Natural killer cell (primary cell): ENCODE data around the gene MCOLN1. TPM values are rescaled to one million over a fixed set of nuclear protein-coding genes. Genes with fewer than 3 reads are reported as not detected.

Source experiments
- ATAC-seq, 3 donors: fragments of 150-1000 bp in 2 of 3; fragments of 200-7000 bp in 1 of 3; cut with Tn5 transposase; 1 replicate in 1 of 3; 2 replicates in 2 of 3; pipeline ENCODE4 v1.10.0; 2021; ENCODE audit warnings: mild to moderate bottlenecking in 2 of 3, moderate library complexity in 2 of 3
- DNase-seq, 2 donors: peaks; one replicate each; pipeline versions ENCODE4 v3.0.0 to v3.0.0-alpha.2; 2013 to 2021; ENCODE audit warnings: mixed read lengths in 1 of 2
- H3K27ac ChIP-seq: one replicate; pipeline ENCODE4 v1.5.1; 2013; ENCODE audit warnings: mild to moderate bottlenecking, low read length
- H3K27me3 ChIP-seq: one replicate; pipeline ENCODE4 v1.6.1; 2013; ENCODE audit warnings: low read length; ENCODE audit not compliant: control insufficient read depth, insufficient read depth
- H3K36me3 ChIP-seq: one replicate; pipeline ENCODE4 v1.6.1; 2013; ENCODE audit warnings: low read length; ENCODE audit not compliant: control insufficient read depth, insufficient read depth
- H3K4me1 ChIP-seq: one replicate; pipeline ENCODE4 v1.6.1; 2013; ENCODE audit warnings: low read length; ENCODE audit not compliant: control insufficient read depth, insufficient read depth
- H3K4me3 ChIP-seq: one replicate; pipeline ENCODE4 v1.5.1; 2013; ENCODE audit warnings: low read length
- H3K9me3 ChIP-seq: one replicate; pipeline ENCODE4 v1.6.1; 2013; ENCODE audit warnings: low read length; ENCODE audit not compliant: control insufficient read depth, insufficient read depth
- H3K27ac Mint-ChIP-seq, 2 donors: one replicate each; pipeline ENCODE4 v1.8.0; 2022; ENCODE audit warnings: mild to moderate bottlenecking in 2 of 2, mixed read lengths in 2 of 2, moderate library complexity in 1 of 2
- H3K27me3 Mint-ChIP-seq, 2 donors: one replicate each; pipeline ENCODE4 v1.8.0; 2022; ENCODE audit warnings: low read depth in 2 of 2, mixed read lengths in 2 of 2
- H3K36me3 Mint-ChIP-seq: one replicate; pipeline ENCODE4 v1.8.0; 2022; ENCODE audit warnings: mixed read lengths
- H3K4me1 Mint-ChIP-seq, 2 donors: one replicate each; pipeline ENCODE4 v1.8.0; 2022; ENCODE audit warnings: mixed read lengths in 2 of 2
- H3K4me3 Mint-ChIP-seq: one replicate; pipeline ENCODE4 v1.8.0; 2022; ENCODE audit warnings: mild to moderate bottlenecking, moderate library complexity, mixed read lengths
- H3K9me3 Mint-ChIP-seq, 2 donors: one replicate each; pipeline ENCODE4 v1.8.0; 2022; ENCODE audit warnings: mixed read lengths in 2 of 2
- CTCF ChIP-seq: fragments of 200-600 bp; IDR thresholded peaks from one replicate; pipeline ENCODE4 v1.8.0; 2022; ENCODE audit warnings: antibody characterized with exemption
- WGBS: methylation state at CpG from one replicate; pipeline ENCODE4 v1.1.7; 2013; ENCODE audit warnings: missing lambda C conversion rate; ENCODE audit not compliant: insufficient coverage; 5-methylcytosine and 5-hydroxymethylcytosine counted together
- intact Hi-C: fragments of 100-400 bp; cut with micrococcal nuclease; formaldehyde crosslinking; loops from one replicate; pipeline ENCODE4 v1.14.2; 2022
- total RNA-seq, 4 donors: library from RNA; stranded (reverse); fragments of 120-200 nt in 1 of 4; gene quantifications; one replicate each; pipeline versions ENCODE4 v1.2.3 to v1.2.4, GENCODE V29; 2013 to 2022

The MCOLN1 gene
- total RNA-seq, 3 donors from 2014 or later (not counting 1 experiment from before 2014, with no cell fraction given): 22.9 to 37.6 (median 27.8) TPM

GRCh38 chr19:7528192-7528519, 5.7 kb downstream of the MCOLN1 start:
- whole genome bisulfite sequencing: 93% methylated on average over 7 of the region's 7 CpGs
- Histone ChIP-seq H3K27me3 (no peaks in the 10 kb centered on the region), H3K4me1 (peaks cover 7% of the 10 kb centered on the region), H3K9me3 (no peaks in the 10 kb centered on the region), H3K4me3 (no peak overlapping the region), H3K27ac (no peak overlapping the region), H3K36me3 (peaks cover 3% of the 10 kb centered on the region)
- Mint-ChIP-seq H3K27ac (no peak overlapping the region), H3K36me3 (no peaks in the 10 kb centered on the region), H3K27me3 (no peaks in the 10 kb centered on the region), H3K4me1 (no peaks in the 10 kb centered on the region), H3K4me3 (no peak overlapping the region), H3K9me3 (no peaks in the 10 kb centered on the region)
- ATAC-seq: no peak
- intact Hi-C loops: no loop called here
- no peak for DNase-seq
- TF ChIP-seq CTCF: no peak

GRCh38 chr19:7528522-7529245, 6.3 kb downstream of the MCOLN1 start:
- H3K27ac ChIP-seq: no peak overlapping the region
- Mint-ChIP-seq H3K27ac (no peak overlapping the region), H3K9me3 (no peaks in the 10 kb centered on the region), H3K4me1 (no peaks in the 10 kb centered on the region), H3K36me3 (no peaks in the 10 kb centered on the region), H3K27me3 (no peaks in the 10 kb centered on the region), H3K4me3 (no peak overlapping the region)
- no peak for TF ChIP-seq CTCF
- intact Hi-C loops: no loop called here
- 96% methylated on average over 32 of the region's 32 CpGs for WGBS
- H3K27me3 ChIP-seq: no peaks in the 10 kb centered on the region
- DNase-seq (no peak), ATAC-seq (no peak)
- peaks cover 3% of the 10 kb centered on the region for H3K36me3 ChIP-seq
- no peak overlapping the region for H3K4me3 ChIP-seq
- H3K9me3 ChIP-seq: no peaks in the 10 kb centered on the region
- H3K4me1 ChIP-seq: peaks cover 7% of the 10 kb centered on the region

GRCh38 chr19:7529246-7529600, 6.8 kb downstream of the MCOLN1 start:
- no peak for DNase-seq
- H3K27me3 Mint-ChIP-seq: no peaks in the 10 kb centered on the region
- intact Hi-C loops: no loop called here

More at GRCh38 chr19:7529246-7529600, 6.8 kb downstream of the MCOLN1 start:
- H3K27ac Mint-ChIP-seq: no peak overlapping the region
- no peaks in the 10 kb centered on the region for H3K27me3 ChIP-seq
- no peak for TF ChIP-seq CTCF
- no peak overlapping the region for H3K4me3 ChIP-seq
- H3K9me3 Mint-ChIP-seq: no peaks in the 10 kb centered on the region
- H3K9me3 ChIP-seq: no peaks in the 10 kb centered on the region
- no peak overlapping the region for H3K4me3 Mint-ChIP-seq
- 92% methylated on average over 15 of the region's 15 CpGs for WGBS
- peaks cover 10% of the 10 kb centered on the region for H3K4me1 ChIP-seq
- H3K4me1 Mint-ChIP-seq: peaks cover 2% of the 10 kb centered on the region in 2 donors
- no peaks in the 10 kb centered on the region for H3K36me3 Mint-ChIP-seq
- H3K27ac ChIP-seq: no peak overlapping the region
- peaks cover 3% of the 10 kb centered on the region for H3K36me3 ChIP-seq
- no peak for ATAC-seq
